KMS-11 (cell line): ENCODE measurements around the gene HAUS2.

Experiments
- H2AFZ ChIP-seq: fragments of 200-600 bp; sonication (generic); 2 replicates; pipeline ENCODE4 v1.6.1; 2016; ENCODE audit warnings: antibody characterized with exemption, mixed run types, low read depth
- H3K27ac ChIP-seq: fragments of 200-600 bp; sonication (generic); 2 replicates; pipeline ENCODE4 v1.6.1; 2016; ENCODE audit warnings: mild to moderate bottlenecking, mixed run types
- H3K27me3 ChIP-seq: fragments of 200-600 bp; sonication (generic); 2 replicates; pipeline ENCODE4 v1.6.1; 2017; ENCODE audit warnings: mild to moderate bottlenecking, low read depth, mixed run types, moderate library complexity; ENCODE audit not compliant: insufficient read depth
- H3K36me3 ChIP-seq: fragments of 200-600 bp; sonication (generic); 2 replicates; pipeline ENCODE4 v1.6.1; 2017; ENCODE audit warnings: mild to moderate bottlenecking, mixed run types; ENCODE audit not compliant: insufficient read depth
- H3K4me1 ChIP-seq: fragments of 200-600 bp; sonication (generic); 2 replicates; pipeline ENCODE4 v1.6.1; 2016; ENCODE audit warnings: mild to moderate bottlenecking, low read depth, mixed run types; ENCODE audit not compliant: poor library complexity, severe bottlenecking
- H3K4me2 ChIP-seq: fragments of 200-600 bp; sonication (generic); 2 replicates; pipeline ENCODE4 v1.7.0; 2016; ENCODE audit warnings: mild to moderate bottlenecking, mixed run types
- H3K4me3 ChIP-seq: fragments of 200-600 bp; sonication (generic); IDR thresholded peaks from 2 replicates; pipeline ENCODE4 v1.6.1; 2017; ENCODE audit warnings: low read depth, low read length, mixed read lengths; ENCODE audit not compliant: insufficient read depth
- H3K79me2 ChIP-seq: fragments of 200-600 bp; sonication (generic); 2 replicates; pipeline ENCODE4 v1.6.1; 2016; ENCODE audit warnings: low read depth, mixed run types; ENCODE audit not compliant: insufficient read depth
- H3K9ac ChIP-seq: fragments of 200-600 bp; sonication (generic); 2 replicates; pipeline ENCODE4 v1.6.1; 2016; ENCODE audit warnings: mild to moderate bottlenecking, mixed run types
- H4K20me1 ChIP-seq: fragments of 200-600 bp; sonication (generic); 2 replicates; pipeline ENCODE4 v1.6.1; 2016; ENCODE audit warnings: mild to moderate bottlenecking, mixed run types; ENCODE audit not compliant: insufficient read depth
- CTCF ChIP-seq: fragments of 200-600 bp; sonication (generic); conservative IDR thresholded peaks from 2 replicates; pipeline ENCODE4 v1.6.1; 2017; ENCODE audit warnings: low read depth, mild to moderate bottlenecking, antibody characterized with exemption, low read length, moderate library complexity, mixed read lengths

HAUS2 gene

GRCh38 chr15:42576040-42576594 is 27.5 kb downstream of the HAUS2 start:
- no peaks in the 10 kb centered on the region for H4K20me1 ChIP-seq
- H3K36me3 ChIP-seq: no peaks in the 10 kb centered on the region
- H3K4me3 ChIP-seq: no peak overlapping the region
- peaks cover 46% of the 10 kb centered on the region for H3K4me1 ChIP-seq
- H3K9ac ChIP-seq: peak overlapping the region; percentile 77; the same call in 1 of the 2 replicates
- H3K27me3 ChIP-seq: no peaks in the 10 kb centered on the region
- peak overlapping the region; percentile 85 for H2AFZ ChIP-seq
- peak overlapping the region; percentile 29 for H3K27ac ChIP-seq
- H3K79me2 ChIP-seq: peaks cover 34% of the 10 kb centered on the region; the same call in 1 of the 2 replicates
- peak overlapping the region; percentile 95 for H3K4me2 ChIP-seq
- TF ChIP-seq CTCF: no peak

- Histone ChIP-seq H4K20me1 (no peaks in the 10 kb centered on the region), H3K4me2 (peak overlapping the region; percentile 95)
- no peak for TF ChIP-seq CTCF
These were observed 28.1 kb downstream of the HAUS2 start for GRCh38 chr15:42576776-42577175.

GRCh38 chr15:42577514-42578031 is 28.9 kb downstream of the HAUS2 start:
- H3K4me3 ChIP-seq: no peak overlapping the region
- TF ChIP-seq CTCF: no peak
- peaks cover 46% of the 10 kb centered on the region; the same call in 1 of the 2 replicates for H3K79me2 ChIP-seq
- H2AFZ ChIP-seq: no peak overlapping the region
- peak overlapping the region; percentile 95; the same call in 1 of the 2 replicates for H3K4me2 ChIP-seq
- no peaks in the 10 kb centered on the region for H3K27me3 ChIP-seq
- H3K9ac ChIP-seq: no peak overlapping the region
- H4K20me1 ChIP-seq: no peaks in the 10 kb centered on the region
- no peak overlapping the region for H3K27ac ChIP-seq
- H3K4me1 ChIP-seq: peaks cover 57% of the 10 kb centered on the region
- H3K36me3 ChIP-seq: no peaks in the 10 kb centered on the region

More at GRCh38 chr15:42576776-42577175, 28.1 kb downstream of the HAUS2 start:
- no peak overlapping the region for H2AFZ ChIP-seq
- no peaks in the 10 kb centered on the region for H3K27me3 ChIP-seq
- peaks cover 38% of the 10 kb centered on the region; the same call in 1 of the 2 replicates for H3K79me2 ChIP-seq
- H3K4me3 ChIP-seq: no peak overlapping the region
- H3K9ac ChIP-seq: no peak overlapping the region
- no peaks in the 10 kb centered on the region for H3K36me3 ChIP-seq
- H3K27ac ChIP-seq: no peak overlapping the region; the same call in 1 of the 2 replicates
- H3K4me1 ChIP-seq: peaks cover 49% of the 10 kb centered on the region

- Histone ChIP-seq H3K9ac (no peak overlapping the region), H2AFZ (no peak overlapping the region), H4K20me1 (no peaks in the 10 kb centered on the region), H3K27me3 (no peaks in the 10 kb centered on the region), H3K27ac (no peak overlapping the region), H3K79me2 (peaks cover 50% of the 10 kb centered on the region; the same call in 1 of the 2 replicates), H3K4me1 (peaks cover 70% of the 10 kb centered on the region), H3K4me2 (no peak overlapping the region; the same call in 1 of the 2 replicates), H3K36me3 (no peaks in the 10 kb centered on the region), H3K4me3 (no peak overlapping the region)
- TF ChIP-seq CTCF: no peak
These were observed 30.4 kb downstream of the HAUS2 start for GRCh38 chr15:42578984-42579537.
